Peyer's patch (tissue), 4 donors: ENCODE measurements around the gene MMEL1.

Source experiments
- POLR2A ChIP-seq, 2 donors: fragments of 450-650 bp; IDR thresholded peaks; one replicate each; pipeline ENCODE4 v1.5.1; 2017; ENCODE audit warnings: antibody characterized with exemption in 2 of 2, mild to moderate bottlenecking in 2 of 2, moderate library complexity in 2 of 2
- TF ChIP-seq, protein P1 (sequence below), 6 experiments: fragments of 450-650 bp in 4 of 6; fragments of 200-600 bp in 2 of 6; sonication (generic) in 1 of 6; IDR thresholded peaks; one replicate each; pipeline ENCODE4 v1.5.1; 2017 to 2019; ENCODE audit warnings: antibody characterized with exemption in 6 of 6, mild to moderate bottlenecking in 3 of 6, moderate library complexity in 1 of 6

DNA sequence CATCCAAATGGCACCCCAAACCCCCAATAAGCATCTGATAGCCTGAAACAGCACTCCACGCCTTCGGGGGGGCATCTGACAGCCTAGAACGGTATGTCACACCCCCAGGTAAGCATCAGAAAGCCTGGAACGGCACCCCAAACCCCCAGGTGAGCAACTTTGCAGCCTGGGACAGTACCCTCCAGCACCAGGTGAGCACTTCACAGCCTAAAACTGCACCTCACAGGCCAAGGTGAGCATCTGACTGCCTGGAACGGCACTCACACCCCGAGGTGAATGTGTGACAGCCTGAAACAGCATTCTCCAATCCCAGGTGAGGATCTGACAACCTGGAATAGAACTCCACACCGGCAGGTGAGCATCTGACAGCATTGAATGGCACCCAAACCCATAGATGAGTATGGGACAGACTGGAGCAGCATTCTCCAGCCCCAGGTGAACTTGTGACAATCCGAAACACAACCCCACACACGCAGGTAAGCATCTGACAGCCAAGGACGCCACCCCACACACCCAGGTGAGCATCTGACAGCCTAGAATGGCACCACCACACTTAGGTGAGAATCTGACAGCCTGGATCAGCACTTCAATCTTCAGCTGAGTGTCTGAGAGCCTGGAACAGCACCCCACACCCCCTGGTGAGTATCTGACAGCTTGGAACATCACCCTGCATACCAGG lies 18.3 kb upstream of the MMEL1 start:
- TF ChIP-seq, protein P1, sequence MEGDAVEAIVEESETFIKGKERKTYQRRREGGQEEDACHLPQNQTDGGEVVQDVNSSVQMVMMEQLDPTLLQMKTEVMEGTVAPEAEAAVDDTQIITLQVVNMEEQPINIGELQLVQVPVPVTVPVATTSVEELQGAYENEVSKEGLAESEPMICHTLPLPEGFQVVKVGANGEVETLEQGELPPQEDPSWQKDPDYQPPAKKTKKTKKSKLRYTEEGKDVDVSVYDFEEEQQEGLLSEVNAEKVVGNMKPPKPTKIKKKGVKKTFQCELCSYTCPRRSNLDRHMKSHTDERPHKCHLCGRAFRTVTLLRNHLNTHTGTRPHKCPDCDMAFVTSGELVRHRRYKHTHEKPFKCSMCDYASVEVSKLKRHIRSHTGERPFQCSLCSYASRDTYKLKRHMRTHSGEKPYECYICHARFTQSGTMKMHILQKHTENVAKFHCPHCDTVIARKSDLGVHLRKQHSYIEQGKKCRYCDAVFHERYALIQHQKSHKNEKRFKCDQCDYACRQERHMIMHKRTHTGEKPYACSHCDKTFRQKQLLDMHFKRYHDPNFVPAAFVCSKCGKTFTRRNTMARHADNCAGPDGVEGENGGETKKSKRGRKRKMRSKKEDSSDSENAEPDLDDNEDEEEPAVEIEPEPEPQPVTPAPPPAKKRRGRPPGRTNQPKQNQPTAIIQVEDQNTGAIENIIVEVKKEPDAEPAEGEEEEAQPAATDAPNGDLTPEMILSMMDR (IDR thresholded peaks at IDR 0.05) = no peak
- no peak for TF ChIP-seq POLR2A (IDR thresholded peaks at IDR 0.05)
